Liver (tissue), 3 donors: ENCODE measurements around the gene HOXB9.

Source experiments
- GABPA ChIP-seq, 2 donors: IDR thresholded peaks in 1 of 2; conservative IDR thresholded peaks in 1 of 2; 2 replicates each; pipeline ENCODE4 v1.6.1; 2016; ENCODE audit warnings: antibody characterized with exemption in 2 of 2, mild to moderate bottlenecking in 1 of 2, moderate library complexity in 1 of 2
- JUND ChIP-seq, 2 donors: IDR thresholded peaks; 2 replicates each; pipeline ENCODE4 v1.6.1; 2016; ENCODE audit warnings: antibody characterized with exemption in 2 of 2
- NR2F2 ChIP-seq: IDR thresholded peaks from 2 replicates; pipeline ENCODE4 v1.6.1; 2016; ENCODE audit warnings: antibody characterized with exemption
- RAD21 ChIP-seq, 2 donors: IDR thresholded peaks; 2 replicates each; pipeline ENCODE4 v1.6.1; 2016; ENCODE audit warnings: antibody characterized with exemption in 2 of 2, mild to moderate bottlenecking in 2 of 2
- SP1 ChIP-seq: IDR thresholded peaks from 2 replicates; pipeline ENCODE4 v1.6.1; 2018; ENCODE audit warnings: antibody characterized with exemption, mild to moderate bottlenecking
- TF ChIP-seq, protein P1 (sequence below): fragments of 150-350 bp; IDR thresholded peaks from 2 replicates; pipeline ENCODE4 v1.5.1; 2017; ENCODE audit warnings: improper control_type of control experiment, low read depth, low read length; ENCODE audit not compliant: missing input control
- donor health status: healthy.
- donor health status: healthy.

DNA sequence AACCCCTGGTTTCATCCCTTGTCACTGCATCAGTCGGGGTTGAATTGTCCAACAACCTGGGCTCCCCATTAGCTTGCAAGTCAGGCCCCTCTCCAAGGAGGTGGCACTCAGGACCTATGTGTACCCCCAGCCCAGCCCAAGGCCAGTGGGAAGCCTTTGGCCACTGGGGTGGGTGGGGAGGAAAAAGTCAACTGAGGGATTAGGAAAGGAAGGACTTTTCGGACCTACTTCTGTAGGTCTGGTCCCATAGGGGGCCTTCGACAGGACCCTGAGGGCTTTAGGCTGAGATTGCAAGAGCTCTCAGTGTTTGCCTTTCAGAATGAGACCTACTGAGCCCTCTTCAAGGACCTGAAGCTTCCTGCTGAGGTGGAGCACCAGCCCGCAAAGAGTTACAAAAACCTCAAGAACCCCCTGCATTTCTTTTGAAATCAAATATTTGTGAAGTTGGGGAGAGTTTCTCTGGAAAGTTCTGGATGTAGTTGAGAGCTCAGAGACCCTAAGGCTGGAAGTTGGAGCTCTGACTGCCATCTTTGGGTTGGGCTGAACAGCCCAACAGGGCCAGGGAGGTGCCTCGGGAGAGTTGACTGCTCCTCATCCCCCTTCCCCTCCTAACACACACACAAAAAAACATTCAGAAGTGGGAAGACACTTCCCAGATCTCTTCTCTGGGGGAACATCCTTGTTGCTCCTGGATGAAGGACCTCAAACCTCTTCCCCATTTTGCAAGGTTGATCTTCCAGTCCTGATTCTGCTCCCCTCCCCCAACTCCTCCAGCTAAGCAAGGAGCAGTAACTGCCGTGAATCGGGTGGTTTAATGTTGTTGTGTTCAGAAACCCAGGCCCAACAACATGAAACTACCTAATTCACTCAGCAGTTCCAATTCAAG lies 5.8 kb upstream of the HOXB9 start:
- TF ChIP-seq RAD21 (IDR thresholded peaks at IDR 0.05) (no peak), GABPA (IDR thresholded peaks at IDR 0.05 in 1 of 2, conservative IDR thresholded peaks at IDR 0.05 in 1 of 2) (no peak), NR2F2 (no peak), SP1 (no peak), JUND (IDR thresholded peaks at IDR 0.05) (no peak)
- TF ChIP-seq, protein P1, sequence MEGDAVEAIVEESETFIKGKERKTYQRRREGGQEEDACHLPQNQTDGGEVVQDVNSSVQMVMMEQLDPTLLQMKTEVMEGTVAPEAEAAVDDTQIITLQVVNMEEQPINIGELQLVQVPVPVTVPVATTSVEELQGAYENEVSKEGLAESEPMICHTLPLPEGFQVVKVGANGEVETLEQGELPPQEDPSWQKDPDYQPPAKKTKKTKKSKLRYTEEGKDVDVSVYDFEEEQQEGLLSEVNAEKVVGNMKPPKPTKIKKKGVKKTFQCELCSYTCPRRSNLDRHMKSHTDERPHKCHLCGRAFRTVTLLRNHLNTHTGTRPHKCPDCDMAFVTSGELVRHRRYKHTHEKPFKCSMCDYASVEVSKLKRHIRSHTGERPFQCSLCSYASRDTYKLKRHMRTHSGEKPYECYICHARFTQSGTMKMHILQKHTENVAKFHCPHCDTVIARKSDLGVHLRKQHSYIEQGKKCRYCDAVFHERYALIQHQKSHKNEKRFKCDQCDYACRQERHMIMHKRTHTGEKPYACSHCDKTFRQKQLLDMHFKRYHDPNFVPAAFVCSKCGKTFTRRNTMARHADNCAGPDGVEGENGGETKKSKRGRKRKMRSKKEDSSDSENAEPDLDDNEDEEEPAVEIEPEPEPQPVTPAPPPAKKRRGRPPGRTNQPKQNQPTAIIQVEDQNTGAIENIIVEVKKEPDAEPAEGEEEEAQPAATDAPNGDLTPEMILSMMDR = no peak
